Measurements from ENCODE around the gene SNAPC1. TPM values are rescaled to one million over a fixed set of nuclear protein-coding genes. Genes with fewer than 3 reads are reported as not detected.

The SNAPC1 gene
- total and polyA plus RNA-seq, 2 of the 13 experiments (the other 11 are each of a cell fraction or from before 2014, with no cell fraction given) = 2.6 to 8.5 TPM

DNA sequence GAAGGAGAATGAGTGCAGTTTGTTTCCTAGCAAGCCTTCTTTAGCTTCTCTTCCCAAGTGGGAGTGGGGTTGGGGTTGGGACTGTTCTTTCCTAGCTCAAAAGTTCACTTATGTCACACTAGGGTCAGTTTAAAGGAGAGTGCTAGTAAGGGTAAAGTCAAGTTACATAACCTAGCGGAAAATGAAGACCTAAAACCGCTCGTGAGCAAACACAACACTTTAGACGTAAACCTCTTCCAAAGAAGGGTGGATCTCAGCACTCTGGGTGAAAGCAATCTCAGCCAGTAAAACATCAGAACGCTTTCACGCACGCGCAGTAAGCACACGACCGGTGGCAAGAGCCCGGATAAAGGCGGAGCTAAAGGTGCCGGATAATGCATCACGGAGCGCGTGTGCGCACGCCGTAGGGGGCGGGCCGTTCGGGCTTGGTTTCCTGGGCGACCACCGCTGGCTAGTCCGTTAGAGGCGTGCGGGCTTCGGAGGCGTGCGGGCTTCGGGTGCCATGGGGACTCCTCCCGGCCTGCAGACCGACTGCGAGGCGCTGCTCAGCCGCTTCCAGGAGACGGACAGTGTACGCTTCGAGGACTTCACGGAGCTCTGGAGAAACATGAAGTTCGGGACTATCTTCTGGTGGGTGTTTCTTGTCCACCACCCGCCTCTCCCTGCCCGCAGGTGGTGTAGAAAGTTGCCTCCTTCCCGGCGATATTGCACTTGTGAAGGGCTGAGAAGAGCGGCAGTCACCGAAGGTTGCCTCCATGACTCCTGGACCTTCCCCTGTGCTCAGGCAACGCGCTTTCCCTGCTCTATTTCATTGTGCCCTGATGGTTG lies at the start of gene SNAPC1 (continued):
- TF ChIP-seq, protein P1, sequence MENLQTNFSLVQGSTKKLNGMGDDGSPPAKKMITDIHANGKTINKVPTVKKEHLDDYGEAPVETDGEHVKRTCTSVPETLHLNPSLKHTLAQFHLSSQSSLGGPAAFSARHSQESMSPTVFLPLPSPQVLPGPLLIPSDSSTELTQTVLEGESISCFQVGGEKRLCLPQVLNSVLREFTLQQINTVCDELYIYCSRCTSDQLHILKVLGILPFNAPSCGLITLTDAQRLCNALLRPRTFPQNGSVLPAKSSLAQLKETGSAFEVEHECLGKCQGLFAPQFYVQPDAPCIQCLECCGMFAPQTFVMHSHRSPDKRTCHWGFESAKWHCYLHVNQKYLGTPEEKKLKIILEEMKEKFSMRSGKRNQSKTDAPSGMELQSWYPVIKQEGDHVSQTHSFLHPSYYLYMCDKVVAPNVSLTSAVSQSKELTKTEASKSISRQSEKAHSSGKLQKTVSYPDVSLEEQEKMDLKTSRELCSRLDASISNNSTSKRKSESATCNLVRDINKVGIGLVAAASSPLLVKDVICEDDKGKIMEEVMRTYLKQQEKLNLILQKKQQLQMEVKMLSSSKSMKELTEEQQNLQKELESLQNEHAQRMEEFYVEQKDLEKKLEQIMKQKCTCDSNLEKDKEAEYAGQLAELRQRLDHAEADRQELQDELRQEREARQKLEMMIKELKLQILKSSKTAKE (CRISPR knock-in tag; IDR thresholded peaks at IDR 0.05; ENCODE audit: borderline replicate concordance) = no peak
- TF ChIP-seq ZNF775 (CRISPR knock-in tag; IDR thresholded peaks at IDR 0.05; ENCODE audit: borderline replicate concordance) (no peak), ZNF225 (CRISPR knock-in tag; IDR thresholded peaks at IDR 0.05) (peak; percentile 57; the same call in 1 of the 2 replicates), IKZF1 (IDR thresholded peaks at IDR 0.05) (no peak), GATAD2A (CRISPR knock-in tag; IDR thresholded peaks at IDR 0.05) (peak; percentile 62), TOE1 (CRISPR knock-in tag; IDR thresholded peaks at IDR 0.05) (no peak), ZSCAN12 (CRISPR knock-in tag; IDR thresholded peaks at IDR 0.05) (no peak), ZNF335 (CRISPR knock-in tag; IDR thresholded peaks at IDR 0.05) (no peak), ZNF354B (CRISPR knock-in tag; IDR thresholded peaks at IDR 0.05) (no peak), ZNF121 (CRISPR knock-in tag; IDR thresholded peaks at IDR 0.05) (0 out of 2 replicates have a peak, but pooled peaks have one; percentile 18), ZNF549 (CRISPR knock-in tag; IDR thresholded peaks at IDR 0.05) (no peak), GATA4 (IDR thresholded peaks at IDR 0.05; ENCODE audit: borderline replicate concordance, low read depth) (peak; percentile 5; the same call in 1 of the 2 replicates), ZBTB38 (CRISPR knock-in tag; IDR thresholded peaks at IDR 0.05) (peak; percentile 39; the same call in 1 of the 2 replicates)
- TF ChIP-seq, protein P2, sequence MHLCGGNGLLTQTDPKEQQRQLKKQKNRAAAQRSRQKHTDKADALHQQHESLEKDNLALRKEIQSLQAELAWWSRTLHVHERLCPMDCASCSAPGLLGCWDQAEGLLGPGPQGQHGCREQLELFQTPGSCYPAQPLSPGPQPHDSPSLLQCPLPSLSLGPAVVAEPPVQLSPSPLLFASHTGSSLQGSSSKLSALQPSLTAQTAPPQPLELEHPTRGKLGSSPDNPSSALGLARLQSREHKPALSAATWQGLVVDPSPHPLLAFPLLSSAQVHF (CRISPR knock-in tag; IDR thresholded peaks at IDR 0.05) = no peak
- TF ChIP-seq, protein P3, sequence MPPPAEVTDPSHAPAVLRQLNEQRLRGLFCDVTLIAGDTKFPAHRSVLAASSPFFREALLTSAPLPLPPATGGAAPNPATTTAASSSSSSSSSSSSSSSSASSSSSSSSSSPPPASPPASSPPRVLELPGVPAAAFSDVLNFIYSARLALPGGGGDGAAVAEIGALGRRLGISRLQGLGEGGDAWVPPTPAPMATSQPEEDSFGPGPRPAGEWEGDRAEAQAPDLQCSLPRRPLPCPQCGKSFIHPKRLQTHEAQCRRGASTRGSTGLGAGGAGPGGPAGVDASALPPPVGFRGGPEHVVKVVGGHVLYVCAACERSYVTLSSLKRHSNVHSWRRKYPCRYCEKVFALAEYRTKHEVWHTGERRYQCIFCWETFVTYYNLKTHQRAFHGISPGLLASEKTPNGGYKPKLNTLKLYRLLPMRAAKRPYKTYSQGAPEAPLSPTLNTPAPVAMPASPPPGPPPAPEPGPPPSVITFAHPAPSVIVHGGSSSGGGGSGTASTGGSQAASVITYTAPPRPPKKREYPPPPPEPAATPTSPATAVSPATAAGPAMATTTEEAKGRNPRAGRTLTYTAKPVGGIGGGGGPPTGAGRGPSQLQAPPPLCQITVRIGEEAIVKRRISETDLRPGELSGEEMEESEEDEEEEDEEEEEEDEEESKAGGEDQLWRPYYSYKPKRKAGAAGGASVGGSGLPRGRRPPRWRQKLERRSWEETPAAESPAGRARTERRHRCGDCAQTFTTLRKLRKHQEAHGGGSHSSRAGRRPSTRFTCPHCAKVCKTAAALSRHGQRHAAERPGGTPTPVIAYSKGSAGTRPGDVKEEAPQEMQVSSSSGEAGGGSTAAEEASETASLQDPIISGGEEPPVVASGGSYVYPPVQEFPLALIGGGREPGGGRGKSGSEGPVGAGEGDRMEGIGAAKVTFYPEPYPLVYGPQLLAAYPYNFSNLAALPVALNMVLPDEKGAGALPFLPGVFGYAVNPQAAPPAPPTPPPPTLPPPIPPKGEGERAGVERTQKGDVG (CRISPR knock-in tag; IDR thresholded peaks at IDR 0.05; ENCODE audit: borderline replicate concordance) = peak; percentile 45; the same call in 1 of the 2 replicates
- TF ChIP-seq, protein P4, sequence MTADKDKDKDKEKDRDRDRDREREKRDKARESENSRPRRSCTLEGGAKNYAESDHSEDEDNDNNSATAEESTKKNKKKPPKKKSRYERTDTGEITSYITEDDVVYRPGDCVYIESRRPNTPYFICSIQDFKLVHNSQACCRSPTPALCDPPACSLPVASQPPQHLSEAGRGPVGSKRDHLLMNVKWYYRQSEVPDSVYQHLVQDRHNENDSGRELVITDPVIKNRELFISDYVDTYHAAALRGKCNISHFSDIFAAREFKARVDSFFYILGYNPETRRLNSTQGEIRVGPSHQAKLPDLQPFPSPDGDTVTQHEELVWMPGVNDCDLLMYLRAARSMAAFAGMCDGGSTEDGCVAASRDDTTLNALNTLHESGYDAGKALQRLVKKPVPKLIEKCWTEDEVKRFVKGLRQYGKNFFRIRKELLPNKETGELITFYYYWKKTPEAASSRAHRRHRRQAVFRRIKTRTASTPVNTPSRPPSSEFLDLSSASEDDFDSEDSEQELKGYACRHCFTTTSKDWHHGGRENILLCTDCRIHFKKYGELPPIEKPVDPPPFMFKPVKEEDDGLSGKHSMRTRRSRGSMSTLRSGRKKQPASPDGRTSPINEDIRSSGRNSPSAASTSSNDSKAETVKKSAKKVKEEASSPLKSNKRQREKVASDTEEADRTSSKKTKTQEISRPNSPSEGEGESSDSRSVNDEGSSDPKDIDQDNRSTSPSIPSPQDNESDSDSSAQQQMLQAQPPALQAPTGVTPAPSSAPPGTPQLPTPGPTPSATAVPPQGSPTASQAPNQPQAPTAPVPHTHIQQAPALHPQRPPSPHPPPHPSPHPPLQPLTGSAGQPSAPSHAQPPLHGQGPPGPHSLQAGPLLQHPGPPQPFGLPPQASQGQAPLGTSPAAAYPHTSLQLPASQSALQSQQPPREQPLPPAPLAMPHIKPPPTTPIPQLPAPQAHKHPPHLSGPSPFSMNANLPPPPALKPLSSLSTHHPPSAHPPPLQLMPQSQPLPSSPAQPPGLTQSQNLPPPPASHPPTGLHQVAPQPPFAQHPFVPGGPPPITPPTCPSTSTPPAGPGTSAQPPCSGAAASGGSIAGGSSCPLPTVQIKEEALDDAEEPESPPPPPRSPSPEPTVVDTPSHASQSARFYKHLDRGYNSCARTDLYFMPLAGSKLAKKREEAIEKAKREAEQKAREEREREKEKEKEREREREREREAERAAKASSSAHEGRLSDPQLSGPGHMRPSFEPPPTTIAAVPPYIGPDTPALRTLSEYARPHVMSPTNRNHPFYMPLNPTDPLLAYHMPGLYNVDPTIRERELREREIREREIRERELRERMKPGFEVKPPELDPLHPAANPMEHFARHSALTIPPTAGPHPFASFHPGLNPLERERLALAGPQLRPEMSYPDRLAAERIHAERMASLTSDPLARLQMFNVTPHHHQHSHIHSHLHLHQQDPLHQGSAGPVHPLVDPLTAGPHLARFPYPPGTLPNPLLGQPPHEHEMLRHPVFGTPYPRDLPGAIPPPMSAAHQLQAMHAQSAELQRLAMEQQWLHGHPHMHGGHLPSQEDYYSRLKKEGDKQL (CRISPR knock-in tag; IDR thresholded peaks at IDR 0.05; ENCODE audit: low read depth) = no peak
- TF ChIP-seq, protein P5, sequence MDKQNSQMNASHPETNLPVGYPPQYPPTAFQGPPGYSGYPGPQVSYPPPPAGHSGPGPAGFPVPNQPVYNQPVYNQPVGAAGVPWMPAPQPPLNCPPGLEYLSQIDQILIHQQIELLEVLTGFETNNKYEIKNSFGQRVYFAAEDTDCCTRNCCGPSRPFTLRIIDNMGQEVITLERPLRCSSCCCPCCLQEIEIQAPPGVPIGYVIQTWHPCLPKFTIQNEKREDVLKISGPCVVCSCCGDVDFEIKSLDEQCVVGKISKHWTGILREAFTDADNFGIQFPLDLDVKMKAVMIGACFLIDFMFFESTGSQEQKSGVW (CRISPR knock-in tag; IDR thresholded peaks at IDR 0.05; ENCODE audit: borderline replicate concordance) = no peak
